Activated T-cell treated with anti-CD3 and anti-CD28 coated beads for 1 hour (primary cell): ENCODE measurements around the gene SLC22A16.

Source experiments
- DNase-seq: peaks from one replicate; pipeline ENCODE4 v3.0.0-alpha.2; 2020; ENCODE audit warnings: low read depth

The SLC22A16 gene

DNA sequence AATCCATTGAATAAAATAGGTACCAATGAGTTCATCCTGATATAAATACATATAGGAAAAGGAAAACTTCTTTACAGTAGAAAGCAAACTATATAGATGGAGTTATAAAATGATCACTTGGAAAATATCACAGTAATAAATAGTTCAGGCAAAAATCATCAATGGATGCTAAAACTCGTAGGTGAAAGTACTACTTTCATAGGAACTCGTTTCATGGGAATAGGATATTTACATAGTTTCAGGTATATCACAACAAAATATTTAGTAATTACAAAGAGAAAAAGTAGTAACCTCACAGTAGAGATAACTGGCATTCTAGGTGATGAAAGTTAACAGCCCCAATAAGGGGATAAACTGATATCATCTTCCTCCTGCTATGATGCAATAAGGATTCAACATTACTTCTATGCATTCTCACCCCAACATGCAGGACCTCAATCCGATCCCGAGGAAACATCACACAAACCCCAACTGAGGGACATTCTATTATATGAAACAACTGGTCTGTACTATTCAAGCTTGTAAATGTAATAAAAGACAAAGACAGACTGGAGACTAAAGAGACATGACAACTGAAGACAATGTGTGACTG, 74.7 kb downstream of the SLC22A16 start:
- DNase-seq, result no peak

DNA sequence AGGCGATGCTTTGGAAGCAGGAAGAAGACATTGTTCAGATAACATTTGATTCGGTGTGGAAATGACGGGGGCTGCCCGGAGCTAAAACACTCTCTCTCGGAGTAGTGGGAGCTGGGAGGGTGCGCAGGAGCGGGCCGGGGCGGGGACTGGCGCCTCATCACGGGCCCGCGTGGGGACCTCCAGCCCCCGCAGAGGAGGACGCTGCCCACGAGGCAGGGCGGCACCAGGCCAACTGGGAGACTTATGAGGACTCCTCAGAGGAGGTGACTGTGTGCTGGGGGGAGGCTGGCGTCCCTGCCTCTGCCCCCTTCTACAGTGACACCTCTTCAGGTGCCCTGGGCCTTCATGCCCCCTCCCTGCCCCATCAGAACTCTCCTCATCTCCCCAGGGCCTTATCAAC, 76.2 kb downstream of the SLC22A16 start:
- DNase-seq, result no peak

DNA sequence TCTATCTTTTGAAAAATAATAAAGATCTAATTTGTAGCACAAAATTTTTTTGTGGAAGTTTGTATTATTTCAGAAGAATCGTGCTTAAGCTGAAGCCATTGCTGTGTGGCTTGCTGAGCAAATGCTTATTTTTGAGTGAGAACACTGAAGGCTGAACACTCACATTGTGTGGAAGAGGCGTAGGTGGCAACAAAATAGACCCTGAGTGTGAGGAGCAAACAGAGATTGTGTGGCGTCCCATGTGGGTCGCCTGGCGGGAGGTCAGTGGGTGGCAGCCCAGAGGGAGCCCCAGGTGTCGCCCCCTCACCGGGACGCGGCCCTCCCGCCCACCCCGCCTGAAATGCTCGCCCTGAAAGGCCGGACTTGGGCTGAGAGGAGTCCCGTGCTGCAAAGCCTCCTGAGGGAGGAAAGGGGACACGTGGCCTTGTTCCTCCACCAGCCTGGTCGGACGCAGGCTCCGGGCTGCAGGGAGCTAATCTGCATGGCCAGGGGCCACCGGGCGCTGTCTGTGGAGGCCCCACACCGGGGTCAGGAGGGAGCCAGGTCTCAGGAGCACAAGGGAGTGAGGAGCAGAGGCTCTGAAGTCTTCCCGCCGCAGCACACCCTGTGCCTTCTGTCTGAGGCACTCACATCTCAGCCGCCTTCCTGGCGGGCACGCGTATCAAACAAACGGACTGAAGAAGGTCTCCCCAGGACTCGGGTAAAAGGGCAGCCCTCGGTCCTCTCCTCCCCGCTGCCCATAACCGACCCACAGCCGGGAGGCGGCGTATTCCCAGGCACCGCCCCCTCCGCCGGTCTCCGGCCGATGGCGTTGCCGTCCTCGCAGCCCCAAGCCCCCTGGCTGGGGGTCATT, 77.0 kb downstream of the SLC22A16 start:
- DNase-seq, result no peak

DNA sequence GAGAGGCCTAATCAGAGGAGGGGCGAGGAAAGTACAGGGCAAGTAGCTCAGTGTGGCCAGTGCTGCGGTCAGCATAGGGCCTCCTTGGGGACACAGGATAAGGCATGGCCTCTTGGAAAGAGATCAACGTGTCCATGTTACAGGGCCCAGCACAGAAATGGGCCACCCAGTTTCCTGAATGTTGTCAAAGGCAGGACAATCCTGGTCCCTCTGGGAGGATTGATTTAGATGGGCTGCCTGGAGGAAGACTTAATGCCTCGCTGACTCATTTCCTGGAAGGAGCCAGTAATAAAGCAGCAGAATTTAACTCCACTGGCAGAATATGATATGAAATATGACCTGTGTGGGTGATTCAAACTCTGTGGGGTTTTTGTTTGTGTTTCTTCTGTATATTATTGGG, 77.6 kb downstream of the SLC22A16 start:
- DNase-seq, result no peak

DNA sequence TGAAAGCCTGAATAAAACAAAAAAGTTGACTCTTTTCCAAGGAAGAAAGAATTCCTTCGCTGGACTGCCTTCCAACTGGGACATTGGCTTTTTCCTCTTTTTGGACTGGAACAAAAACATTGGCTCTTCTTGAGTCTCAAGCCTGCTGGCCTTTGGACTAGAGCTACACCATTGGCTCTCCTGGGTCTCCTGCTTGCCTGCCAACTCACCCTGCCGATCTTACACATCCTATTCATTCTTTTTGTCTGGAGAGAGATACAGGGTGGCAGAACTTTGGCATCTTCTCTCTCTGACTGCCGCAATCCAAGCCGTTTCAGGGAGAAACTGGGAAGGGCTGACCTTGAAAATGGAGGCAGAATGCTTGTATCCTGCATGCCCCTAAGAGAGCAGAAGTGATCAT, 81.2 kb downstream of the SLC22A16 start:
- DNase-seq, result no peak

DNA sequence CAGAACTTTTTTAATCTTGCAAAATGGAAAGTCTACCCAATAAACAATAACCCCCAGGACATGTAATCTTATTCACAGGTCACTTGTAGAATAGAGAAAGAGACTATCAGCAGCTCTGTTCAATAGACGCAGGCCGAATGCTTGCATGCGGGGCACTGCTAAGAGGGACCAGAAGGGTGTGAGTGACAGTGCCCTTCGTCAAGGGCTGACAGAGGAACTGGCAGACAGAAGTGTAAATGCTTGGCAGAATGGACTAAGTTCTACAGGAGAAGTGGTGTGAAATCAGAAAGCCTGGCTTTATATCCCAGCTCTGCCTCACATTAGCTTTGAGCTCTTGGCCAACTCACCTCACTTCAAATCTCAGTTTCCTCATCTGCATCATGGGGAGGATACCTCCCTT, 82.0 kb downstream of the SLC22A16 start:
- DNase-seq, result no peak

DNA sequence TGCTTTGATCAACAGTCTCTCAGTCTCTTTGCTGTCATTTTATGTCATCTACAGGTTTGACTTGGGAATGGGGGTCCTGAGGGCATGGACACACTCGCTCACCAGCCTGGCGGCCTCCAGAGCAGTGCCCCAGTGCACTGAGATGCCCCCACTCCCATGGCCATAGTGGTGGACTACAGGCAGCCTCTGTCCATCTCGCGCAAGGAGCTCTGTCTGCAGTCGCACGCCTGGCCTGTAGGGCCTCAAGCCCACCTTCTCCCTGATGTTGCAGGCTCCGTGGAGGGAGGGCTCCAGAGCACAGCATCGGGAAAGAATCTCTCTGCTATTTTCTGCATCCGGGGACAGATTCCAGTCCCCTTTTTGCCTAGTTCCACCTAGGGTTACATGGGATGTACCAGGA, 83.7 kb downstream of the SLC22A16 start:
- DNase-seq, result no peak

DNA sequence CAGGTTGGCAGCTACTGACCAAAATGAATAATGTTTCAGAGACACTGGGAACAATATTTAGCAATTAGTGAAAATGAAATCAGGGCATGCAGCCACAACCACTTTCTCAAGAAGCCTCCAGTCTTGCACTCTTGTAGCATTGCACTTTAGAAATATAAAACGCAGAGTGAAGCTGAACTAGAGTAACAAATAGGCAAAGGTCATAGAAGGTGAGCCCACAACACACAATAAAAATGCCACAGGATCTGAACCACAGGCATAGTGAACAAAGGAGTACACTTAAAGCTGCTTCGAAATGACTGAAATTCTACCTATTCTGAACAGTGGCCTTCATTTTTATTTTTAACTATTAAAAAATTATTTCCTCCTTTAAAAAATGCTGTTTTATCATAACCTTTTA, 86.0 kb downstream of the SLC22A16 start:
- DNase-seq, result no peak

DNA sequence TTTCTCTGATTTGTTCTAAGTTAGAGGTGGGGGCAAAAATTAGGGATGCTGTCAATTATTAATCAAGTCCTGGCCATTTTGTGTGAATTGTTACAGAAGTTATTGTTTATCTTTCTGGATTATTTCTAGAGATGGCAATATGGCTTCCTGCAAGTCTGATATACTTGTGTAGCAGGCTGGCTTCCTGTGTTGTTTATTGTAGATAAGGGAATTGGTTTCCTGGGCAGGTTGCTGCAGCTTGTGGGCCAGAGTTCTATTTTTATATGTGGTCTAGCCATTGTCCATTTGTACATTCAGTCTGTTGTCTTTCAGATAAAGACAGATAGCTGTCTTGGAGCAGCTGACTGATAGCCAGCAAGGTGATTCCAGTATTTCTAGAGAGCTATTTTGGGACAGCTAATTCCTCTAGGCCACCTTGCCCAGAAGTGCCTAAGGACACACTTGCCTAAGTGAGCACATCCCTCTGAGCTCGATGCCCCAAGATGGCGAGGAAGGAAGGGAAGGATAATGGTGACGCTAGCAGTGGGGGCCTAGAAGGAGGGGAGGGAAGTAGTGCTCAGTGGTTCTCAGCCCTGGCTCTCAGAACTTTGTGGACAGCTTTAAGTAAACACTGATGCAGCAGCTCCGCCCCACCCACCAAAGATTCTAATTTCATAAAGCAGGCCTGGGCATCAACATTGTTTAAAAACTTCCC, 86.6 kb downstream of the SLC22A16 start:
- DNase-seq, result no peak

DNA sequence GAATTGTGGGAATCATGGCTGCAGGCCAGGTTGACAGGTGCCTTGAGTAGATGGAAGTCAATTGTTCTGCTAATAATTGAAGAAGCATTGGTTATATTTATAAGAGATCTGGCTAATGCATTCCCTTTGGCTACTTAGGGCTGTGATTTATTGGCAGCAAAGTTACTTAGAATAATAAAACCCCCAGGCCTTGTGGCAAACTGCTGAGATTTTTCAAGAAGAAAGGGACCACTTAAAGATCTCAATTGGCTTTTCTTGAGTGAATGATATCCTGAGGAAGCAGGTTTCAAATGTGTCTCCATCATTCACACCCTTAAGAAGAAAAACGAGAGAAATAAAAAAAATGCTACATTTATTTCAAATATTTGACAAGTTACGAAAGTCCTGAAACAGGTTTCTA, 88.4 kb downstream of the SLC22A16 start:
- no peak for DNase-seq

DNA sequence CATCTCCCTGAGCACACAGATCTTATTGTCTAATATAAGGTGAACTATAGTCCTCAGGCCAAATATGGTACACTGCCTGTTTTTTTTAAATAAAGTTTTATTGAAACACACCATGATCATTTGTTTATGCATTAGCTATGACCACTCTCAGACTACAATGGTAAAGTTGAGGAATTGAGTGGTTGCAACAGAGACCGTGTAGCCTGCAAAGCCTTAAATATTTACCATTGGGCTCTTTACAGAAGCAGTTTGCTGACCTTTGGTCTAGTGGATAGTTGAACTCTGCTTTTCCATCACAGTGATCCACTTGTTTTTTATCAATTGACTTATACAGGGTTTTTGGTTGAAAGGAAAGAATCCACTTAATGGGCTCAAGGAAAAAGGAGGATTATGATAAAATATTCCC, 91.0 kb downstream of the SLC22A16 start:
- no peak for DNase-seq

DNA sequence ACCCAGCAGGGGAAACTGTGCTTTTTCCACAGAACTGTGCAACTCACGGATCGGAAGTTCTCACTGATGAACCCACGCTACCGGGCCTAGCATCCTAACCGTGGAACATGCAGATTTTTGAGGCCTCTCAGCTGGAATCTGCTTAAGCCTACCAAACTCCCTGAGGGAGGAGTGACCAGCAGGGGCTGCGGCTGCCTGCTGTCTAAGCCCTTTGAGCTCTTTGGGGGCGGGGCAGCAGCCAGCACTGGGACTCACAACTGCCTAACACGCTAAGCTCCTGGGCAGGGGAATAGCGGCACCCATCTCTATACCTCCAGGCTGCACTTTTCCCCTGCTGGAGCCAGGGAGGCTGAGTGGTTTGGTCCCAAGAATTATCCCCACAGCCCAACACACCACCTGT, 97.9 kb downstream of the SLC22A16 start:
- no peak for DNase-seq
